Stimulated activated naive CD4-positive, alpha-beta T cell treated with Interleukin-2 at 50 U/mL for 16 hours (primary cell): ENCODE results near the gene CHN2.

Experiments
- DNase-seq: peaks from one replicate; lab custom pipeline; 2025; lab: John Stamatoyannopoulos, UW

CHN2 gene

GRCh38 chr7:29194594-29195427 is at the start of gene CHN2:
Gene CHN2, plus strand, starts transcription at chr7:29194775.
- peak; percentile 40 for DNase-seq

GRCh38 chr7:29145553-29146056 is 49.0 kb upstream of the CHN2 start:
- no peak for DNase-seq

- DNase-seq = no peak
Observed at GRCh38 chr7:29146057-29146706, 48.4 kb upstream of the CHN2 start, which contains the start of gene CPVL. Gene CPVL, minus strand, starts transcription at chr7:29146537. Its CDS starts 25,476 bp downstream, at chr7:29121061.

- DNase-seq = no peak
Observed at GRCh38 chr7:29146888-29147609, 47.5 kb upstream of the CHN2 start.

- DNase-seq = no peak
Observed at GRCh38 chr7:29147821-29148220, 46.8 kb upstream of the CHN2 start.

GRCh38 chr7:29149036-29149435 is 45.5 kb upstream of the CHN2 start:
- DNase-seq = no peak

- DNase-seq = no peak
Observed at GRCh38 chr7:29150856-29151255, 43.7 kb upstream of the CHN2 start.

- DNase-seq = no peak
Observed at GRCh38 chr7:29154076-29154475, 40.5 kb upstream of the CHN2 start.

GRCh38 chr7:29156907-29157452 is 37.6 kb upstream of the CHN2 start:
- DNase-seq = no peak

GRCh38 chr7:29158795-29159423 is 35.7 kb upstream of the CHN2 start:
- DNase-seq = no peak

- DNase-seq = no peak
Observed at GRCh38 chr7:29160080-29160479, 34.5 kb upstream of the CHN2 start.

GRCh38 chr7:29161231-29161630 is 33.3 kb upstream of the CHN2 start:
- no peak for DNase-seq

- DNase-seq = no peak
Observed at GRCh38 chr7:29162577-29162976, 32.0 kb upstream of the CHN2 start.

GRCh38 chr7:29163854-29164253 is 30.7 kb upstream of the CHN2 start:
- DNase-seq = no peak

GRCh38 chr7:29167721-29168120 is 26.9 kb upstream of the CHN2 start:
- no peak for DNase-seq

- DNase-seq = no peak
Observed at GRCh38 chr7:29170781-29171180, 23.8 kb upstream of the CHN2 start.

GRCh38 chr7:29173458-29173857 is 21.1 kb upstream of the CHN2 start:
- DNase-seq = no peak

GRCh38 chr7:29177963-29178600 is 16.5 kb upstream of the CHN2 start:
- DNase-seq = no peak

- DNase-seq = no peak
Observed at GRCh38 chr7:29179115-29179514, 15.5 kb upstream of the CHN2 start.

GRCh38 chr7:29184599-29184998 is 10.0 kb upstream of the CHN2 start:
- DNase-seq = no peak

- DNase-seq = no peak
Observed at GRCh38 chr7:29185613-29186012, 9.0 kb upstream of the CHN2 start.
